ENCODE results near the gene ZMYM4. TPM values are rescaled to one million over a fixed set of nuclear protein-coding genes. Genes with fewer than 3 reads are reported as not detected.
A peak's percentile ranks its signal among the peaks of the same experiment; 100 is the strongest.

The ZMYM4 gene
- total RNA-seq, 2 donors from 2014 or later: 29.0 to 42.8 TPM

DNA sequence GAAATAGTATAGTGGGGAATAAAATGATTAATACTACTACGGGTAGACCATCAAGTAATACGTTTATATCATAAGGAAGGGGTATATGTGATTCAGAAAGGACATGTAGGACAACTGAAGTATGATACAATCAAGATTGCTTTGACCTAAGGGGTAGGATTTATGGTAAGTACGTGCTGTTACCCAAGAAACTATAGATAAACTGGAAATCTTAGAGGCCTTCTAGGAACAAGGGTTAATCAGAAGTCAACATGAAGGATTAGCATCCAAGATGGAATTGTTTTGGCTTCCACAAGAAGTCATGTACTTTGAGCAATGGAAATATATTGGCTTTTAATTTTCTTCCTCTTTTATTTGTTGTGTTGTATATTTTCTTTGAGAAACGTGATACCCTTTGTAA is 13.2 kb upstream of the ZMYM4 start:
- DNase-seq (ENCODE audit: low spot score) (no peak), ATAC-seq (ENCODE audit: insufficient number of reproducible peaks, low FRiP score, low read depth) (no peak)
- TF ChIP-seq, protein P1, sequence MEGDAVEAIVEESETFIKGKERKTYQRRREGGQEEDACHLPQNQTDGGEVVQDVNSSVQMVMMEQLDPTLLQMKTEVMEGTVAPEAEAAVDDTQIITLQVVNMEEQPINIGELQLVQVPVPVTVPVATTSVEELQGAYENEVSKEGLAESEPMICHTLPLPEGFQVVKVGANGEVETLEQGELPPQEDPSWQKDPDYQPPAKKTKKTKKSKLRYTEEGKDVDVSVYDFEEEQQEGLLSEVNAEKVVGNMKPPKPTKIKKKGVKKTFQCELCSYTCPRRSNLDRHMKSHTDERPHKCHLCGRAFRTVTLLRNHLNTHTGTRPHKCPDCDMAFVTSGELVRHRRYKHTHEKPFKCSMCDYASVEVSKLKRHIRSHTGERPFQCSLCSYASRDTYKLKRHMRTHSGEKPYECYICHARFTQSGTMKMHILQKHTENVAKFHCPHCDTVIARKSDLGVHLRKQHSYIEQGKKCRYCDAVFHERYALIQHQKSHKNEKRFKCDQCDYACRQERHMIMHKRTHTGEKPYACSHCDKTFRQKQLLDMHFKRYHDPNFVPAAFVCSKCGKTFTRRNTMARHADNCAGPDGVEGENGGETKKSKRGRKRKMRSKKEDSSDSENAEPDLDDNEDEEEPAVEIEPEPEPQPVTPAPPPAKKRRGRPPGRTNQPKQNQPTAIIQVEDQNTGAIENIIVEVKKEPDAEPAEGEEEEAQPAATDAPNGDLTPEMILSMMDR (IDR thresholded peaks at IDR 0.05): no peak

DNA sequence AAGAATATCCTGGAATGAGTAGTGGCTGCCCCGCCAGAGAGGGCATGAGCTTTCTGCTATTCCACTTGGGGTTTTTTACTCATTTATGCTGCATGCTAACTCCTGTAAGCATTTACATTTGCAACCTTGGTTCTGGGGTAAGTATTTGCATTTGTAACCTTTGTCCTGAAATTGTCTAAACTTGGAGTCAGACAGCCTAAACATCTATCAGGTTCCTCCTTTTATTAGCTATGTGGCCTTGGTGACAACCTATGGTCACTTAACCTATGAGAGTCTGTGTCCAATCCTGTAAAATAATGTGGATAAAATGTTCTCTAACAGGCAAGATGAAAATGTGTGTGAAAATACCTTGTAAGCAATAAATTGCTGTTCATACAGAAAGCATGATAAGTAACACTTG is 8.9 kb upstream of the ZMYM4 start:
- Histone ChIP-seq H3K9me3 (no peaks in the 10 kb centered on the region), H3K4me3 (no peak overlapping the region), H3K27me3 (replicated peaks; ENCODE audit: insufficient read depth) (no peaks in the 10 kb centered on the region), H3K27ac (no peak overlapping the region), H3K4me1 (ENCODE audit: control insufficient read depth in 1 of 2, low read depth in 2 of 2) (peaks cover 2 to 8% of the 10 kb centered on the region in 2 donors), H3K36me3 (no peaks in the 10 kb centered on the region)
- ATAC-seq (ENCODE audit: insufficient number of reproducible peaks, low FRiP score, low read depth): no peak
- no peak for DNase-seq (ENCODE audit: low spot score)
- TF ChIP-seq, protein P1 (IDR thresholded peaks at IDR 0.05): no peak

More for the DNA sequence above, 13.2 kb upstream of the ZMYM4 start:
- Histone ChIP-seq H3K4me1 (ENCODE audit: control insufficient read depth in 1 of 2, low read depth in 2 of 2) (no peaks in the 10 kb centered on the region), H3K27me3 (replicated peaks; ENCODE audit: insufficient read depth) (no peaks in the 10 kb centered on the region), H3K4me3 (no peak overlapping the region), H3K9me3 (no peaks in the 10 kb centered on the region), H3K36me3 (no peaks in the 10 kb centered on the region), H3K27ac (no peak overlapping the region)

DNA sequence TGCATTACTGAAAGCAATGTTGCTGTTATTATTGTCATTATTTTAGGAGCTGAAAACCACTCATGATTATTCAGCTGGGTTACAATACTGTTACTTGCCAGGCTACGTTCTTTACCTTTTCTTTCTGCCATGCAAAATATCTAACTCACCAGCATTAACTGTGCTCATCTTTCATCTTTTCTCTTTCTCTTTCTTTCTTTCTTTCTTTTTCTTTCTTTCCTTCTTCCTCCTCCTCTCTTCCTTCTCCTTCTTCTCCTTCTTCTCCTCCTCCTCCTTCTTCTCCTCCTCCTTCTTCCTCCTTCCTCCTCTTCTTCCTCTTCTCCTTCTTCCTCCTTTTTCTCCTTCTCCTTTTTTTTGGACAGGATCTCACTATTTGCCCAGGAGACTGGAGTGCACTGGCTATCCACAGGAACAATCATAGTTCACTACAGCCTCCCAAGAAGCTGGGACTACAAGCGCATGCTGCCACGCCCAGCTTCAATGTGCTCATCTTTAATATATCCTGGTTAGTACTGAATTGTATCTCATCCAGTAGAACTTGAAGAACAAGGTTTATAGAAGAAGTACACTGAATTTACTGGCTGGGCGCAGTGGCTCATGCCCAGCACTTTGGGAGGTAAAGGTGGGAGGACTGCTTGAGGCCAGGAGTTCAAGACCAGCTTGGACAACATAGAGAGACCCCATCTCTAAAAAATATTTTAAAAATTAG is 6.9 kb upstream of the ZMYM4 start:
- DNase-seq (ENCODE audit: low spot score) (no peak), ATAC-seq (ENCODE audit: insufficient number of reproducible peaks, low FRiP score, low read depth) (no peak)
- Histone ChIP-seq H3K4me1 (ENCODE audit: control insufficient read depth in 1 of 2, low read depth in 2 of 2) (peaks cover 4 to 18% of the 10 kb centered on the region in 2 donors), H3K27ac (no peak overlapping the region), H3K36me3 (no peaks in the 10 kb centered on the region), H3K9me3 (no peaks in the 10 kb centered on the region), H3K27me3 (replicated peaks; ENCODE audit: insufficient read depth) (no peaks in the 10 kb centered on the region), H3K4me3 (no peak overlapping the region)
- TF ChIP-seq, protein P1 (IDR thresholded peaks at IDR 0.05): no peak

DNA sequence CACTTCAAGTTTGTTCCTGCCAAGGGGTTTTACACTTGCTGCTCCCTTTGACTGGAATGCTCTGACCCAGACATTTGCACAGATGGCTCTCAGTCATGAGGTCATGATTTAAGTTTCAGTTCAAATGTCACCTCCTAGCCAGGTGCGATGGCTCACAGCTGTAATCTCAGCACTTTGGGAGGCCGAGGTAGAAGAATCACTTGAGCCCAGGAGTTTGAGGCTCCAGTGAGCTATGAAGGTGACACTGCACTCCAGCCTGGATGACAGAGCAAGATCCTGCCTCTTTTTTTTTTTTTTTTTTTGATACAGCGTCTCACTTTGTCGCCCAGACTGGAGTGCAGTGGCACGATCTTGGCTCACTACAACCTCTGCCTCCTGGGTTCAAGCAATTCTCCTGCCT is 4.5 kb upstream of the ZMYM4 start:
- Histone ChIP-seq H3K9me3 (no peaks in the 10 kb centered on the region), H3K36me3 (no peaks in the 10 kb centered on the region), H3K4me3 (no peak overlapping the region), H3K27me3 (replicated peaks; ENCODE audit: insufficient read depth) (no peaks in the 10 kb centered on the region), H3K27ac (peak overlapping the region in 1 of 2 donors; percentile 67), H3K4me1 (ENCODE audit: control insufficient read depth in 1 of 2, low read depth in 2 of 2) (peaks cover 4 to 26% of the 10 kb centered on the region in 2 donors)
- TF ChIP-seq, protein P1 (IDR thresholded peaks at IDR 0.05): no peak
- DNase-seq (ENCODE audit: low spot score) (no peak), ATAC-seq (ENCODE audit: insufficient number of reproducible peaks, low FRiP score, low read depth) (no peak)

DNA sequence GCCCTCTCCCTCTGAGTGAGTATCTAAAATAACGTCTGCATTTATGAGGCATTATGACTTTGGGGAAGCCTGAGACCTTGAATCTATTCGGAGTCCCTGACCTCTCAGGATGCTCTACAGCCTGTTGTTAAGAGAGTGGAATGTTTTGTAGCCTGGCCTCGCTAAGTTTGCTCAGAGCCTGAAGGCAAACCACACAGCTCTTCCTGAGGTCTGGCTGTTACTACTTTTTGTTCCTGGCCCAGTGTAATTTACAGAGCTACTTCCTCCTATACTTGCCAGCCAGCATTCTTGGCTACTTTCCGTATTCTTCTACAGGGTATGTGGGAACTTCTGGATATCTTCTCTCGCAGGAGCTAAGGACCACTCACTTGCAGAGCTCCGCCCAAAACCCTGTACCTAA is 3.6 kb upstream of the ZMYM4 start:
- TF ChIP-seq, protein P1 (IDR thresholded peaks at IDR 0.05): no peak
- Histone ChIP-seq H3K27me3 (replicated peaks; ENCODE audit: insufficient read depth) (no peaks in the 10 kb centered on the region), H3K4me3 (peak overlapping the region; percentile 5), H3K4me1 (ENCODE audit: control insufficient read depth in 1 of 2, low read depth in 2 of 2) (peaks cover 7 to 31% of the 10 kb centered on the region in 2 donors), H3K9me3 (no peaks in the 10 kb centered on the region), H3K36me3 (no peaks in the 10 kb centered on the region), H3K27ac (peak overlapping the region; percentile 67 to 69)
- DNase-seq (ENCODE audit: low spot score) (no peak), ATAC-seq (ENCODE audit: insufficient number of reproducible peaks, low FRiP score, low read depth) (no peak)
